HFFc6 (cell line): ENCODE results near the gene PSD4. TPM values are rescaled to one million over a fixed set of nuclear protein-coding genes. Genes with fewer than 3 reads are reported as not detected.
"Not testable (repeated sequence)": the region's sequence is repeated elsewhere in the genome, so short reads cannot be mapped to it uniquely, and the experiment has no call there.

Source experiments
- DNase-seq: peaks from one replicate; pipeline ENCODE4 v3.0.0-alpha.2; 2018
- H3K27ac Mint-ChIP-seq: 2 replicates; pipeline ENCODE4 v1.8.0; 2020; ENCODE audit warnings: mild to moderate bottlenecking, mixed read lengths
- H3K27me3 Mint-ChIP-seq: 2 replicates; pipeline ENCODE4 v1.8.0; 2021; ENCODE audit warnings: mild to moderate bottlenecking, moderate library complexity, mixed read lengths; ENCODE audit not compliant: insufficient read depth
- H3K36me3 Mint-ChIP-seq: 2 replicates; pipeline ENCODE4 v1.8.0; 2021; ENCODE audit warnings: low read depth, mixed read lengths
- H3K4me1 Mint-ChIP-seq: 2 replicates; pipeline ENCODE4 v1.8.0; 2020; ENCODE audit warnings: low read depth, mixed read lengths
- H3K4me3 Mint-ChIP-seq: 2 replicates; pipeline ENCODE4 v1.8.0; 2020; ENCODE audit warnings: mild to moderate bottlenecking, moderate library complexity, mixed read lengths
- H3K9me3 Mint-ChIP-seq: 2 replicates; pipeline ENCODE4 v1.8.0; 2020; ENCODE audit warnings: mild to moderate bottlenecking, mixed read lengths
- CTCF ChIP-seq: fragments of 200-600 bp; sonication (generic); IDR thresholded peaks from 2 replicates; pipeline ENCODE4 v1.5.0; 2021; ENCODE audit warnings: antibody characterized with exemption, mild to moderate bottlenecking
- total RNA-seq, 6 experiments: library from RNA; stranded (reverse); fragmentation: NEBNext Ultra II Directional; extraction: Animal tissue kit (Norgen Biotek cat#: 25700); gene quantifications; 2 replicates in 1 of 6; 3 replicates in 5 of 6; pipeline ENCODE4 v1.2.3, GENCODE V29; 2021

The PSD4 gene
- total RNA-seq, 6 experiments from 2014 or later = 0.76 to 1.8 (median 1.1) TPM

- Mint-ChIP-seq H3K4me1 (peaks cover 11% of the 10 kb centered on the region), H3K36me3 (no peaks in the 10 kb centered on the region), H3K4me3 (no peak overlapping the region), H3K9me3 (no peaks in the 10 kb centered on the region), H3K27me3 (peaks cover 2% of the 10 kb centered on the region), H3K27ac (no peak overlapping the region)
- TF ChIP-seq CTCF = no peak
- no peak for DNase-seq
Observed at GRCh38 chr2:113232123-113232522, 58.4 kb downstream of the PSD4 start.

- Mint-ChIP-seq H3K36me3 (peaks cover 3% of the 10 kb centered on the region; the same call in 1 of the 2 replicates), H3K27ac (no peak overlapping the region), H3K27me3 (peaks cover 2% of the 10 kb centered on the region), H3K9me3 (no peaks in the 10 kb centered on the region), H3K4me1 (peaks cover 13% of the 10 kb centered on the region), H3K4me3 (no peak overlapping the region)
- TF ChIP-seq CTCF = no peak
- no peak for DNase-seq
Observed at GRCh38 chr2:113232740-113233139, 59.0 kb downstream of the PSD4 start.

- peaks cover 18% of the 10 kb centered on the region for H3K4me1 Mint-ChIP-seq
Observed at GRCh38 chr2:113233593-113234550, 60.1 kb downstream of the PSD4 start.

GRCh38 chr2:113234721-113235346 is 61.1 kb downstream of the PSD4 start:
- peak overlapping the region; percentile 89 for H3K4me3 Mint-ChIP-seq

More at GRCh38 chr2:113233593-113234550, 60.1 kb downstream of the PSD4 start:
- Mint-ChIP-seq H3K27ac (no peak overlapping the region), H3K9me3 (no peaks in the 10 kb centered on the region), H3K27me3 (peaks cover 2% of the 10 kb centered on the region), H3K4me3 (no peak overlapping the region), H3K36me3 (peaks cover 3% of the 10 kb centered on the region; the same call in 1 of the 2 replicates)
- TF ChIP-seq CTCF = peak; percentile 46
- no peak for DNase-seq

GRCh38 chr2:113235347-113236226 is 61.8 kb downstream of the PSD4 start:
- Mint-ChIP-seq H3K27ac (peak overlapping the region; percentile 84; the same call in 1 of the 2 replicates), H3K4me3 (peak overlapping the region; percentile 89), H3K4me1 (peaks cover 35% of the 10 kb centered on the region)
- not testable (repeated sequence) for H3K27me3 Mint-ChIP-seq, DNase-seq, H3K9me3 Mint-ChIP-seq, H3K36me3 Mint-ChIP-seq

More at GRCh38 chr2:113234721-113235346, 61.1 kb downstream of the PSD4 start:
- Mint-ChIP-seq H3K27me3 (peaks cover 2% of the 10 kb centered on the region; the same call in 1 of the 2 replicates), H3K27ac (peak overlapping the region; percentile 84; the same call in 1 of the 2 replicates), H3K9me3 (no peaks in the 10 kb centered on the region), H3K4me1 (peaks cover 28% of the 10 kb centered on the region), H3K36me3 (peaks cover 3% of the 10 kb centered on the region; the same call in 1 of the 2 replicates)
- DNase-seq = no peak
- no peak for TF ChIP-seq CTCF
